HUES6 (cell line): ENCODE measurements around the gene TNS3.

ENCODE experiments used
- H3K27ac ChIP-seq: 2 replicates; pipeline ENCODE4 v1.7.0; 2013; ENCODE audit warnings: low read depth, mild to moderate bottlenecking, low read length, inconsistent platforms
- H3K27me3 ChIP-seq: 2 replicates; pipeline ENCODE4 v1.6.1; 2013; ENCODE audit warnings: low read length; ENCODE audit not compliant: control insufficient read depth, insufficient read depth
- H3K36me3 ChIP-seq: 2 replicates; pipeline ENCODE4 v1.6.1; 2013; ENCODE audit warnings: low read length; ENCODE audit not compliant: control insufficient read depth, insufficient read depth
- H3K4me1 ChIP-seq: 2 replicates; pipeline ENCODE4 v1.6.1; 2013; ENCODE audit warnings: low read length; ENCODE audit not compliant: control insufficient read depth, insufficient read depth
- H3K4me3 ChIP-seq: 2 replicates; pipeline ENCODE4 v1.5.1; 2013; ENCODE audit warnings: low read depth, low read length
- H3K9ac ChIP-seq: one replicate; pipeline ENCODE4 v1.6.1; 2013; ENCODE audit warnings: mild to moderate bottlenecking, low read length
- H3K9me3 ChIP-seq: 2 replicates; pipeline ENCODE4 v1.6.1; 2013; ENCODE audit warnings: low read depth, low read length; ENCODE audit not compliant: control insufficient read depth, insufficient read depth

Gene TNS3

DNA sequence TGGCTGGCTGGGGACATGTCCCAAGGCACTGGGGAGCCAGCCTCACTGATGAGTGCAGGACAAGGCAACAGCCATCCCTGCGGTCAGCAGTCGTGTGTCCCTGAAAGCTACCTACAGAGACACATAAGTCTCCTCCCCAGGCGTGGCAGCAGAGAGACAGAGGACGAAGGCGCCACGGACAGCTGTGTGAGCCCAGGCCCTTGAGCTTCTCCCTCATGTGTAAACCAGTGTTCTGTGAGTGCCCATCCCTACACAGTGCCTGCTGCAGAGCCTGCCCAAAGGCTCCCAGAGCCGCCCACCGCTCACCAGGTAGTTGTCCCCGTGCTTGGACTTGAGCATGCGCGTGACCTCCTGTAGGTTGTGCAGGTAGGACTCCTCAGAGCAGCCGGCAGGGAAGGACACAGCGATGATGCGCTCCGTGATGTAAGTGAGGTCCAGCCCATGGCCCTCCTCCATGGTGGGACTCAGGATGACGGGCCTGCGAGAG, 142.7 kb downstream of the TNS3 start:
- Histone ChIP-seq H3K27ac (no peak overlapping the region), H3K9me3 (no peaks in the 10 kb centered on the region), H3K4me1 (no peaks in the 10 kb centered on the region; the same call in 1 of the 2 replicates), H3K4me3 (no peak overlapping the region), H3K27me3 (no peaks in the 10 kb centered on the region), H3K9ac (no peak overlapping the region), H3K36me3 (peaks cover 23% of the 10 kb centered on the region)

DNA sequence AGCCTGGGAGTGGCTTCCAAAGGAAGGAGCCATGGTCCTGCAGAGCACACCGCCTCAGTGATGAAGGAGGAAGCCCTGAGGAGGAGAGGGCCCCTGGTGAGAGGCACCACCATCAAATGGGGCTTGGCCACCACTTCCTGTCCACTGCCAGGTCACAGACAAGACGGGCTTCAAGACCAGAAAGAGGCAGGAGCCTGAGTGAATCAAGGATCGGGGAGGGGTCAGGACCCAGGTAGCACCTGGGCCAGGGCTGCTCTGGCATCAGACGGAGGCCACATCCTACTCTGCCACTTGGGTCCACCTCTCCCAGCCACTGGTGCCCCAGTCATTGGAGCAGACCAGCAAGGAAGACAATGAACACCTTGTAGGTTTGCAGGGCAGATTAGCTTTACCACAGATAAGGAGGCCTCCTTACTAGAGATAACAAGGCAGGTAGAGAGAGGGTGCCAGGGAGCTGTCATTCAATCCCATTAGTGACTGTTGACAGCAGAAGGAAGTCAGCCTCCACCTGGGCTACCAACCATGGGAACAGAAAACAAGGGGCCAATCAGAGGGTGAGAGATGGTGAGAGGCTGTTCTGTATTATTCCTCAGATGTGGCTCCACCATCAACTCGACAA, 143.4 kb downstream of the TNS3 start:
- no peak overlapping the region for H3K9ac ChIP-seq
- no peaks in the 10 kb centered on the region for H3K9me3 ChIP-seq
- H3K36me3 ChIP-seq = peaks cover 25% of the 10 kb centered on the region
- no peak overlapping the region for H3K4me3 ChIP-seq
- H3K4me1 ChIP-seq = no peaks in the 10 kb centered on the region; the same call in 1 of the 2 replicates
- no peaks in the 10 kb centered on the region for H3K27me3 ChIP-seq
- H3K27ac ChIP-seq = no peak overlapping the region

DNA sequence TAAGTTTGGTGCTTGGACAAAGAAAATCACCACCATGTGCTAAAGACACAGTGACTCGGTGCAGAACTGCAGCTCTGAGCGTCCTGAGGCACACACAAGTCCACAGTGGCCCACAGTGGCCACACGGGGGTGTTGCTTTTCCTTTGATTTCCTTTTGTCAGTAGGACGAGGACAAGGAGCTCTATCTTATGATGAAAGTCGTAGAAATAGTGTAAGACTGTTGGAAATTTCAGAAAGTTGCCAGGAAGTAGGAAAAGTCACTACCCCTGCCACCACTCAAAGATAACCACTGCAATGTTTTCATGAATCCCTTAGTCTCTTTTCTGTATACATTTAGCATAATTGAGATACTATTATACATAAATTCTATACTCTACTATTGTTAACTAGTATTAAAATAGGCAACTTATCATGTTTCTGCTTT, 146.0 kb downstream of the TNS3 start:
- no peak overlapping the region for H3K27ac ChIP-seq
- H3K27me3 ChIP-seq = no peaks in the 10 kb centered on the region
- no peaks in the 10 kb centered on the region for H3K9me3 ChIP-seq
- H3K36me3 ChIP-seq = peaks cover 25% of the 10 kb centered on the region
- no peaks in the 10 kb centered on the region; the same call in 1 of the 2 replicates for H3K4me1 ChIP-seq
- no peak overlapping the region for H3K4me3 ChIP-seq
- H3K9ac ChIP-seq = no peak overlapping the region

DNA sequence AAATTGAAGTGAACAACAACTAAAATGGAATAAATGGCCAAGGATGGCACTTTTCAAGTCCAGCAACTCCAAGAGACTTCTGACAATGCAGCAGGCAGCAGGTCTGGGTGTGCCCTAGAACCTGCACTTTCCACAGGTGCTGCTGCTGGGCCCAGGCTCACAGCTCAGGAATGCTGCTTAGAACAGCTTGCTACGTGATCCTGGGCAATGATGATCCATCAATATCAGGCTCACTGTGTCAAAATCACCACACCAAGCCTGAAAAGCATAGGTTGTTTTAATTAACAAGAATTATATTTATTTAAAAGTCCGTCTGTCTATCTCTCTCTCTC, 148.4 kb downstream of the TNS3 start:
- Histone ChIP-seq H3K4me3 (no peak overlapping the region), H3K9ac (no peak overlapping the region), H3K4me1 (no peaks in the 10 kb centered on the region), H3K36me3 (peaks cover 15% of the 10 kb centered on the region), H3K27ac (no peak overlapping the region), H3K9me3 (no peaks in the 10 kb centered on the region), H3K27me3 (no peaks in the 10 kb centered on the region)

DNA sequence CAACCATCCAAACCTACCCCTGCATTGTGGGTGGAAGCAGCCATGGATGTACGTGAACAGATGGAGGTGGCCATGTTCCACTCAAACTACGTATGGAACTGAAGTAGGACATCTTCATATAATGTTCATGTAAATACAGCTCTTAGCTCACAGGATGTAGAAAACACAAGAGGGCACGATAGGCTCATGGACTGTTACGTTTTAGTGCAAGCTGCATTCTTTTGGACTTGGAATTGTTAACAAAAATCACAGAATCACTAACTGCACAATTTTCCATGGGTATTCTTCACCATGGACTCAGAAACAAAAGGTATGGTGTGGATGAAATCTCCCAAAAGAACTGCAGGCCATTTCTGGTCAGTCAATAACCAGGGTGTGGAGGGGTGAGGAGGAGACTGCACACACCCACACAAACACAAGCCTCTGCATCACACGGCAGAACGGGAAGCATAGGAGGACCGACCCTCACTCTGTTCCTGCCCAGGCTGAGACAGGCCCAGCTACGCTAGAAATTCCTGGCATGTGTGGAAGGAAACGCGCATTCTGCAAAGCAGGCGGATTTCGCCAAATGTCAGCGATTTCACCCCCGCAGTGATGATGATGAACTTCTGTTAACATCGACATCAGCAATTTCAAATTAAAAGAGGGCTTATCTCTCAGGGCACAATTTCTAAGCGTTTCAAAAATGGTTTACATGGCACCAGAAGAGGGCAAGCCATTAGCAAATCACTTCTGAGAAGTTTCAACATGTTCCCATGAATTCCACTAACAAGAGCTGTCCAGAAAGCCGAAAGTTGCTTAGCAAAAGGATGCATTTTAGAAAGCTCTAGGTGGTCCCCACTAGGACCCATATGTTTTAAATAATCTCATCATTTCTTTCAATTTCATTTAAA, 149.0 kb downstream of the TNS3 start:
- no peak overlapping the region for H3K27ac ChIP-seq
- H3K9me3 ChIP-seq = no peaks in the 10 kb centered on the region
- no peaks in the 10 kb centered on the region for H3K27me3 ChIP-seq
- no peak overlapping the region for H3K9ac ChIP-seq
- H3K4me3 ChIP-seq = no peak overlapping the region
- H3K4me1 ChIP-seq = no peaks in the 10 kb centered on the region
- H3K36me3 ChIP-seq = peaks cover 10% of the 10 kb centered on the region

DNA sequence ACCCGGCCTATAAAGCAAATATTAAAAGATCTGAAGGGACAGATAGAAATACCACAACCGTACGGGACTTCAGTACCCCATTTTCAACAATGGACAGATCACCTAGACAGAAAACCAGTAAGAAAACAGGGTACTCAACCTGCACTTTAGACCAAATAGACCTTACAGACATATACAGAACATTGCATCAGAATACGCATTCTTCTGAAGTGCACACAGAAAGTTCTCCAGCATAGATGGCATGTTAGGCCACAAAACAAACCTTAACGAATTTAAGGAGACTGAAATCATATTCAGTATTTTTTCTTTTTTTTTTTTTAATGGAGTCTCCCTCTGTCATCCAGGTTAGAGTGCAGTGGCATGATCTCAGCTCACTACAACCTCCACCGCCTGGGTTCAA, 151.5 kb downstream of the TNS3 start:
- H3K4me1 ChIP-seq = no peaks in the 10 kb centered on the region
- H3K27me3 ChIP-seq = no peaks in the 10 kb centered on the region
- peaks cover 13% of the 10 kb centered on the region for H3K36me3 ChIP-seq
- H3K9me3 ChIP-seq = no peaks in the 10 kb centered on the region
- H3K27ac ChIP-seq = no peak overlapping the region
- no peak overlapping the region for H3K9ac ChIP-seq
- no peak overlapping the region for H3K4me3 ChIP-seq

DNA sequence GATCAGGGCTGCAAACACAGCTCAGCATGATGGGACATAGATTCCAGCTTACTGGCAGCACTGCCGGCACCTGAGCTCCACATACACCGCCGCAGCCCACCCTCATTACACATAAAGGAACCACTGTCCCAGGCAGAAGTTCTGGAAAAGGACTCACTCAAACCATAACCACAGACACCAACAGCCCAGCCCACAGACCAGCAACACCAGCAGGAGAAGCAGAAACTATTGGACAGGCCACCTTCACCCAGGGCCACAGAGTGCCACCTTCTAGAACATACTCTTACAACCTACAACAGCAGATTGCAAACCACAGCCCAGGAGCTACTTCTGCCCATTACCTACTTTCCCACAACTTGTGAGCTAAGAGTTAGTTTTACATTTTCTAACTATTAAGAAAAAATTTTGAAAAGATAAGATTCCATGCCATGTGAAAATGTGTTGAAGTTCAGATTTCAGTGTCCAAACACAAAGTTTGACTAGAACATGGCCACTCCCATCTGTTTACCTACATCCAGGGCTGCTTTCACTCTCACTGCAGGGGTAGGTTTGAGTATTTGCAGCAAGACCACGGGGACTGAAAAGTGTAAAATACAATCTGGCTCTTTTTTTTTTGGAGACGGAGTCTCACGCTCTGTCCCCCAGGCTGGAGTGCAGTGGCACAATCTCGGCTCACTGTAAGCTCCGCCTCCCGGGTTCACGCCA, 153.0 kb downstream of the TNS3 start:
- no peaks in the 10 kb centered on the region for H3K9me3 ChIP-seq
- no peaks in the 10 kb centered on the region for H3K27me3 ChIP-seq
- H3K4me1 ChIP-seq = no peaks in the 10 kb centered on the region
- no peak overlapping the region for H3K9ac ChIP-seq
- H3K36me3 ChIP-seq = peaks cover 6% of the 10 kb centered on the region; the same call in 1 of the 2 replicates
- no peak overlapping the region for H3K27ac ChIP-seq
- H3K4me3 ChIP-seq = no peak overlapping the region

DNA sequence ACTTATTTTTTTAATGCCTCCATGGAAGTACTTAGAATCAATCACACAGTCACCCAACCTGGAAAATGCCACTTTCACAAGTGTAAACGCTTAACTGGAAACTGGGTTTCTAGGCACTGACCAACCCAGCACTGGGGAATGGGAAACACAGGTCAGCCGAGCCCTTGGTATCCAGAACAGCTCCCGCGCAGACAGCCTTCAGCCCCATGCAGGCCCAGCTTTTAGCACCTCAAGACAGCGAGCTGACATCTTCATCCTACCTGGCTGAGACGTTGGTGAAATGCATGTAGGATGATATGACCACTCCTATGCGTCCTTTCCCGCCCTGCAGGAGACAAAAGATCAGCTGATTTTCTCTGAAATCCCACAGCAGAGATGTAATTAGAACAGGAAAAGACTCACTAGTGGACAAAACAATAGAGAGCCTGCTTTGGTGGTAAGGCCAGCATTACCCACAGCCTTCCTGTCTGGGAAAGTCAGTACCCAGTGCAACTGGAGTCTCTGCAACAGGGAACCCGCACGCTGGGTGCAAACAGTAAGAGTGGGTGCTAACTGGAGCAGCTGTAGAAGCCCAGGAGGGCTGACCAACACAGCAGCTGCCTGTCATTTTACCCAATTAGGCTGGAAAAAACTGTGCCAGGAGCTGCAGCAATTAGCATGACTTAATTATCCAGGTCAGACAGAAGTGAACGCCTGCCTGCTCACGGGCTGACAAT, 153.7 kb downstream of the TNS3 start:
- no peaks in the 10 kb centered on the region for H3K27me3 ChIP-seq
- H3K9me3 ChIP-seq = no peaks in the 10 kb centered on the region
- no peak overlapping the region for H3K9ac ChIP-seq
- H3K4me3 ChIP-seq = no peak overlapping the region
- H3K36me3 ChIP-seq = peaks cover 7% of the 10 kb centered on the region
- H3K27ac ChIP-seq = no peak overlapping the region
- no peaks in the 10 kb centered on the region for H3K4me1 ChIP-seq

DNA sequence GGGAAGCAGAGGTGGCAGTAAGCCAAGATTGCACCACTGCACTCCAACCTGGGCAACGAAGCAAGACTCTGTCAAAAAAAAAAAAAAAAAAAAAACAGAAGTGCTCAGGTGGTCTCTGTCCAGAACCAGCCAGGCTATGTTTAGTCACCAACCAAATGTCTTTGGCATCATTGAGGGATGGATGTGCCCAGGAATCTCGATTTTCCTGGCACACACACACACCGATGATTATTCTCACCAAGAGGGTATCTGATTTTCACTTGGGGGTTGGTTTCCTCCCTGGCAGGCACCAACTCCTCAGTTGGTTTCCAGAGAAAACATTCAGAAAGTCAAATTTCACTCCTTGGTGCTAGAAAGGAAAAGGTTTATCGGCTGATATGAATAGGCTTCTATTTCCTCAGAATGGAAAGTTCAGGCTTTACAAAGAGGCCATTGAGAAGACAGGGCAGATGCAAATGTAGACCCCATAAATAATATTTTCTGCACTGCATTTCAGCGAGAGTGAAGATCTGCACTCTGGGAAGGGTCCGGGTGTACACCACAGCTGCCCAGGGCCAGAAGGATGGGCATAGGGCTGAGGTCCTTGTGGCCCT, 154.8 kb downstream of the TNS3 start:
- Histone ChIP-seq H3K36me3 (peaks cover 13% of the 10 kb centered on the region), H3K9ac (no peak overlapping the region), H3K27me3 (no peaks in the 10 kb centered on the region), H3K9me3 (no peaks in the 10 kb centered on the region), H3K4me3 (no peak overlapping the region), H3K27ac (no peak overlapping the region), H3K4me1 (no peaks in the 10 kb centered on the region)

DNA sequence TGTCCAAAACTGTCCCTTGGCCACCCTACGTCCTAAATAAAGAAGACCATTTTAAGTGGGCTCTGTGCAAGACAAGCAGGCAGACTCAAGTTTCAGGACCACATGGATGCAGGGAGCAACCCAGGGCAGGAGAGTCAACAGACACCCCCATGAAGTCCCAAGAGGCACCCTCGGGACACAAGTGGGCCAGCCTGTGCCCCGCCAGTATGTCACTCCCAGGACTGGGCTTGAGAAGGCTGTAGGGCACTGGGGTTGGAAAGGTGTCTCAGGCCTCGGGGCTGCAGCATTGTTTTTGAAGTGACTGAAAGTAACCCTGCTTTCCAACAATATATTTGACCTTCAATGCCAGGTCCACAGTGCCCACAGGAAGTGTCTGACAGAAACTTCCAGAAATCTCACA, 157.4 kb downstream of the TNS3 start:
- H3K27me3 ChIP-seq = no peaks in the 10 kb centered on the region

More for the DNA sequence above, 157.4 kb downstream of the TNS3 start:
- H3K4me3 ChIP-seq = no peak overlapping the region
- no peak overlapping the region for H3K27ac ChIP-seq
- no peaks in the 10 kb centered on the region for H3K4me1 ChIP-seq
- H3K36me3 ChIP-seq = peaks cover 29% of the 10 kb centered on the region
- no peak overlapping the region for H3K9ac ChIP-seq
- H3K9me3 ChIP-seq = peaks cover 8% of the 10 kb centered on the region; the same call in 1 of the 2 replicates
